Retinal pigment epithelial cell (primary cell): ENCODE measurements around the gene TYMP.
A peak's percentile ranks its signal among the peaks of the same experiment; 100 is the strongest.

Source experiments
- DNase-seq: peaks from one replicate; pipeline ENCODE4 v3.0.0-alpha.2; 2010; ENCODE audit warnings: low read depth
- H3K4me3 ChIP-seq: 2 replicates; pipeline ENCODE4 v1.5.1; 2011; ENCODE audit warnings: mild to moderate bottlenecking, low read length, control low read depth, moderate library complexity
- TF ChIP-seq, protein P1 (sequence below): conservative IDR thresholded peaks from 2 replicates; pipeline ENCODE4 v1.5.1; 2011; ENCODE audit warnings: low read depth, low read length, control low read depth, inconsistent platforms

Gene TYMP

DNA sequence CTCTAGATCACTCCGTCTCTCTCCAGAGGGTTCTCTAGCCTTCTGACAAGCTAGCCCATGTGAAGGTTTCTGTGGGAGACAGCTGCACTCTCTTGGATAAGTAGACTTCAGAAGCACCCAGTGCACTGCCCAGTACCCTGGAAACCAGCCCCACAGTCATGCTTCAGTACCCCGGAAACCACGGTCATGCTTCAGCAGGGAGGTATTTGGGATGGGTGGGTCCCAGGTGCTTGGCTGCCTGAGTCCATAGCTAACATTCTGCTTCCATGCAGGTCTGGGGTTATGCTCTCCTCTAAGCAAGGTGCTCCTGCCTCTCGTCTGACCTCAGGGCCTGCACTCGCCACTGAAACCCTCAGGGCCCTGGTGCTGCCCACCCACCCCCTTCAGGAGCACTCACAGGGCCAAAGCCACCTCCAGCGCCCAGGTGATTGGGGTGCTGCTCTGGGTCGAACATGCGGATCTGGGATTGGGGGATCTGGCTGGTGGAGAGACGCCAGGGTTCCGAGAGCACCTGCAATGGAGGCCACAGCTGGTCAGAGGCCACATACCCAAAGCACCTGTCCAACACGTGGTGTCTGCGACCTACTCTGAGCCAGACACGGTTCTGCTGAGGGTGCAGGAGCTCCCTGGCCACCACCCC, 40.2 kb upstream of the TYMP start:
- TF ChIP-seq, protein P1, sequence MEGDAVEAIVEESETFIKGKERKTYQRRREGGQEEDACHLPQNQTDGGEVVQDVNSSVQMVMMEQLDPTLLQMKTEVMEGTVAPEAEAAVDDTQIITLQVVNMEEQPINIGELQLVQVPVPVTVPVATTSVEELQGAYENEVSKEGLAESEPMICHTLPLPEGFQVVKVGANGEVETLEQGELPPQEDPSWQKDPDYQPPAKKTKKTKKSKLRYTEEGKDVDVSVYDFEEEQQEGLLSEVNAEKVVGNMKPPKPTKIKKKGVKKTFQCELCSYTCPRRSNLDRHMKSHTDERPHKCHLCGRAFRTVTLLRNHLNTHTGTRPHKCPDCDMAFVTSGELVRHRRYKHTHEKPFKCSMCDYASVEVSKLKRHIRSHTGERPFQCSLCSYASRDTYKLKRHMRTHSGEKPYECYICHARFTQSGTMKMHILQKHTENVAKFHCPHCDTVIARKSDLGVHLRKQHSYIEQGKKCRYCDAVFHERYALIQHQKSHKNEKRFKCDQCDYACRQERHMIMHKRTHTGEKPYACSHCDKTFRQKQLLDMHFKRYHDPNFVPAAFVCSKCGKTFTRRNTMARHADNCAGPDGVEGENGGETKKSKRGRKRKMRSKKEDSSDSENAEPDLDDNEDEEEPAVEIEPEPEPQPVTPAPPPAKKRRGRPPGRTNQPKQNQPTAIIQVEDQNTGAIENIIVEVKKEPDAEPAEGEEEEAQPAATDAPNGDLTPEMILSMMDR, result no peak
- no peak for DNase-seq
- no peak overlapping the region for H3K4me3 ChIP-seq

DNA sequence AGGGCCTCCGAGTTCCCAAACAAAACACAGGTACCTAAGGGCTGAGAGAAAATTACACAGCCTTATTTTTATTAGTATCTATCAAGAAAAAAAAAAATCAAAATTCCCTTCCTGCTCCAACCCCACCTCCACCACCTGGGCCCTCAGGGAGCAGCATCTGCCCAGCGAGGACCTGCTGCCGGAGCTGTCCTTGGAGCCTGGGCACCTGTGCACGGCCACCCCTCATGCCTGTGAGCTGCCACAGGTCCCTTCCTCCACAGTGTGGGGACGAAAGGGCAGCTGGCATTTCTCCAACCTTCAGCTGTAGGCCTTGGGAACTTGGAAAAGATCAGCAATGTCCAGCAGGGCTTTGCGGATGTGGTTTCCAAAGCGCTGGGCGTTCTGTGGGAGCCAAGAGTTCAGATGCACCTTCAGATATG, 39.2 kb upstream of the TYMP start:
- TF ChIP-seq, protein P1, result no peak

DNA sequence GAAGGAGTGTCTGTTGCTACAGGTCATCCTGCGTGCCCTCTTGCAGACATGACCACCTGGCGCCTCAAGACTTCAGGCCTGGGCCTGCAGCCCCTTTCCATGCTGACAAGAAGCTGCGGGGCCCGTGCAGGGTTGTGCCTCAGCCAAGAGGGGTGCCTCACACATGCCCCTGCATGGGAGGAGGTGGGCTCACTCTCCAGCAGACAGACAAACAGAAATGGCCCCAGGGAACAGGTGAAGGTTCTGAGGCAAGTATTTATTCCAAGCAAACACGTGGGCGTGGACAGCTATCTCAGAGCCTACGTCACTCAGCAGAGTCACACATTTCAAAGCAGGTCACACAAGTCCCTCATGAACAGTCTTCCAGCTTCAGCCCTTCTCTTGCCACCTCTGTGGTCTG, 38.8 kb upstream of the TYMP start:
- DNase-seq, result no peak
- TF ChIP-seq, protein P1, result no peak
- H3K4me3 ChIP-seq, result no peak overlapping the region

More for the DNA sequence above, 39.2 kb upstream of the TYMP start:
- DNase-seq, result no peak
- H3K4me3 ChIP-seq, result no peak overlapping the region

DNA sequence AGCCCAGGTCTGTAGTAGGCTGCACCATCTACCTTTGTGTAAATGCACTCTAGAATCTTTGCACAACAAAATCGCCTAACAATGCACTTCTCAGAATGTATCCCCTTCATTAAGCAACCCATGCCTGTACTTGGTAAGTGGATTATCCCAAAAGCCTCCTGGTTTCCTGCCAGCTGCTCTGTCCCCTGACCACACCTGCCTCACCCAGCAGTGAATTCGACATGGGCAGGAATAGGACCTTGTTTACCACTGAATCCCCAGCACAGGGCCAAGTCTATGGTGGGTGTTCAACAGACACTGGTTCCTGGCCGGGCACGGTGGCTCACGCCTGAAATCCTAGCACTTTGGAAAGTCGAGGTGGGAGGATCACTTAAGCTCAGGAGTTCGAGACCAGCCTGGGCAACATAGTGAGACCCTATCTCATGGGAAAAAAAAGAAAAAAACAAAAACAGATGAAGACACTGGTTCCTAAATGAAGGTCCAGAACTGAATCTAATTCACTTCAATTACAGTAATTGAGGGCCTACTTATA, 38.0 kb upstream of the TYMP start:
- TF ChIP-seq, protein P1, result no peak

DNA sequence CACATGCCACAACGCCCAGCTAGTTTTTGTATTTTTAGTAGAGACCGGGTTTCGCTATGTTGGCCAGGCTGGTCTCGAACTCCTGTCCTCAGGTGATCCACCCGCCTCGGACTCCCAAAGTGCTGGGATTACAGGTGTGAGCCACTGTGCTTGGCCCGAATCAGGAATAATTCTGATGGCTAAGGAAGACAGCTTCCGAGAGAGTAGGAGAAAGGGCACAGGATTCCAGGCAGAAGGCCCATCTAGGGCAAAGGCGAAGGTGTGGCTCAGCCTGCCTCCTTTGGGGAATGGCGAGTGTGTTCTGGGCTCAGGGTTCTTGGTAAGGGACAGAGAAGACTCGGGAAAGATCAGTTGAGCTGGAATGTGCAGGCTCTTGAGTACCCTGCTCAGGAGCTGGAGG, 34.5 kb upstream of the TYMP start:
- TF ChIP-seq, protein P1, result no peak
- no peak for DNase-seq
- no peak overlapping the region for H3K4me3 ChIP-seq

More for the DNA sequence above, 38.0 kb upstream of the TYMP start:
- H3K4me3 ChIP-seq, result no peak overlapping the region
- no peak for DNase-seq

DNA sequence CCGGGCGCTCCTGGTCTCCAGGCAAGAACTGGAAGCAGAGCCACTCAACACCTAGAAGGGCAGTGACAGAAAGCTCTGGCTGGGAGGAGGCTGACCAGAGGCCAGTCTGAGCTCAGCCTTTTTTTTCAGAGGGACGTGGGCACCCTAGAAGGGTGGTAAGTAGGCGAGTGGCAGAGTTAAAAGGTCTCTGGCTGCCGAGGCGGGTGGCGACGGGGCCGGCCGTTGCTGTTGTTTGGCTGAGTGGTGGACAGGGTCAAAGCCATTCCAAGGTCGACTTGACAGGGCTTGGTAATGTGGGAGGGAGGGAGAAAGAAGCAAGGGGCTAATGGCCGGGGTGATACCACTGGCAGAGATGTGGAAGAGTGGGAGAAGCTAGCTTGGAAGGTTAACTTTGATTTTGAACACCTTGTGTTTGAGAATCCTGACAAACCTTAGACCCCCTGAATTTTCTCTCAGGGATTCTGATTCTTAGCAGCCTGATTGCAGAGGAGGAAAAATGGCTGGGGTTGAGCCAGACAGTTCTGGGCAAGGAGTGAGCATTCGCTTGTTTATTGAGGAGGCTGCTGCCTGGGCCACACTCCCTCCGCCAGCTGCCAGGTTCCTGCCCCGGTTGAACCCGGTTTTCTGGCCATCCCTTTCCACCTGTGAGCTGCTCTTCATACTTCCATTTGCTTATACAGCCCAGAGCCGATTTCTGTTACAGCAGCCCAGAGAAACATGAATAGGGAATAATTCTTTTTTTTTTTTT, 33.8 kb upstream of the TYMP start:
- H3K4me3 ChIP-seq, result peak overlapping the region; percentile 73
- DNase-seq, result no peak
- TF ChIP-seq, protein P1, result no peak
